ENCODE measurements around the gene SYNM. TPM values are rescaled to one million over a fixed set of nuclear protein-coding genes. Genes with fewer than 3 reads are reported as not detected.

SYNM gene
- total and polyA plus RNA-seq, 2 of the 8 experiments (the other 6 are each of a cell fraction or from before 2014, with no cell fraction given): 0.89 to 2.0 TPM

DNA sequence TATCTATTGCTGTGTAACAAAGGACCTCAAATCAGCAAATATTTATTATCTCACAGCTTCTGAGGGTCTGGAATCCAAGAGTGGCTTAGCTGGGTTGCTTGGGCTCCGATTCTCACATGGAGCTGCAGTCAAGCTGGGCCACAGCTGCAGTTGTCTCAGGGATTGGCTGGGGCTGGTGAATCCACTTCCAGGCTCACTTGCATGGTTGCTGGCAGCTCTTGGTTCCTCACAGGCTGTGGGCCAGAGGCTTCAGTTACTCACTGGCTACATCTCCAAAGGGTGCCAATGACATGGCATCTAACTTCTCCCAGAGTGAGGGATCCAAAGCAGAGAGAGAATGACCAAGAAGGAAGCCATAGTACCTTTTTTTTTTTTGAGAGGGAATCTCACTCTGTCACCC is 13.9 kb upstream of the SYNM start:
- Histone ChIP-seq H4K8ac (ENCODE audit: extremely low read depth, insufficient read depth, low read length) (no peak overlapping the region), H3K9me3 (ENCODE audit: insufficient read depth in 2 of 2, low read depth in 1 of 2, low read length in 1 of 2) (no peaks in the 10 kb centered on the region), H3K14ac (ENCODE audit: insufficient read length) (no peak overlapping the region), H2BK20ac (ENCODE audit: low read length) (no peak overlapping the region), H2BK15ac (ENCODE audit: low read length) (no peak overlapping the region), H3K4ac (replicated peaks; ENCODE audit: insufficient read length, low read depth, low read length) (no peak overlapping the region), H2BK12ac (ENCODE audit: low read depth, low read length) (no peak overlapping the region), H3K4me3 (ENCODE audit: extremely low read depth in 1 of 4, insufficient read depth in 2 of 4, low read depth in 3 of 4, low read length in 4 of 4) (no peak overlapping the region), H2AFZ (ENCODE audit: low read length) (no peak overlapping the region), H3K56ac (replicated peaks; ENCODE audit: insufficient read length, low read depth, low read length) (no peak overlapping the region), H4K5ac (ENCODE audit: insufficient read length, low read depth, low read length) (no peak overlapping the region), H3K23me2 (ENCODE audit: low read depth, low read length) (no peaks in the 10 kb centered on the region), H2BK120ac (replicated peaks; ENCODE audit: low read depth, low read length) (no peak overlapping the region), H3K4me2 (ENCODE audit: insufficient read depth in 1 of 2, low read depth in 2 of 2, low read length in 2 of 2) (no peak overlapping the region), H4K20me1 (replicated peaks in 1 of 2; ENCODE audit: control insufficient read depth in 1 of 2, insufficient read depth in 2 of 2, low read length in 2 of 2) (no peaks in the 10 kb centered on the region), H3K23ac (ENCODE audit: insufficient read length) (no peak overlapping the region), H2AK5ac (ENCODE audit: low read depth, low read length) (no peak overlapping the region), H2BK5ac (ENCODE audit: low read depth, low read length) (no peak overlapping the region), H3K4me1 (replicated peaks in 1 of 4; ENCODE audit: control insufficient read depth in 3 of 4, insufficient read depth in 4 of 4, low read length in 3 of 4) (peaks cover 0 to 9% (median 4%) of the 10 kb centered on the region in 4 experiments; a peak in 5 of 7 replicates), H3K9ac (replicated peaks in 1 of 4; ENCODE audit: extremely low read depth in 1 of 4, low read depth in 3 of 4, low read length in 3 of 4) (no peak overlapping the region), H3K79me2 (ENCODE audit: control insufficient read depth in 1 of 2, insufficient read depth in 2 of 2, low read length in 2 of 2) (no peaks in the 10 kb centered on the region), H3K79me1 (ENCODE audit: low read depth, low read length) (no peaks in the 10 kb centered on the region), H3K18ac (ENCODE audit: extremely low read depth, low read length) (no peak overlapping the region), H4K91ac (replicated peaks; ENCODE audit: insufficient read length, low read length) (peak overlapping the region; percentile 54), H3K27ac (ENCODE audit: low read depth, low read length) (no peak overlapping the region), H3K27me3 (replicated peaks in 1 of 4; ENCODE audit: control insufficient read depth in 3 of 4, extremely low read depth in 1 of 4, insufficient read depth in 3 of 4, low read length in 3 of 4) (no peaks in the 10 kb centered on the region), H3K36me3 (ENCODE audit: control insufficient read depth in 2 of 4, insufficient read depth in 4 of 4, low read length in 3 of 4) (no peaks in the 10 kb centered on the region)
- ChIA-PET CTCF (ENCODE audit: partially characterized antibody) (interaction anchor here (0.6 to 4.6 kb wide), 7 partner anchors 10 to 572 kb away, joined by 3 to 25 read pairs (median 5); partner anchors contain the start of gene SYNM), POLR2A (ENCODE audit: partially characterized antibody) (no interaction called here)
- WGBS, 2 experiments (ENCODE audit: extremely low coverage in 1 of 2, insufficient coverage in 1 of 2, insufficient read length in 1 of 2, insufficient replicate concordance in 2 of 2, low coverage in 1 of 2, low lambda C conversion rate in 2 of 2, missing lambda C conversion rate in 1 of 2): 82% methylated on average over 1 of the region's 1 CpG; no CpG with 5 or more reads in 1 of the 2 experiments
- FAIRE-seq: no peak
- no peak for DNase-seq (ENCODE audit: low read depth in 1 of 2, low spot score in 2 of 2)
- TF ChIP-seq CBX8 (IDR thresholded peaks at IDR 0.05; ENCODE audit: borderline replicate concordance, low read depth, low read length) (no peak), HDAC2 (IDR thresholded peaks at IDR 0.05; ENCODE audit: borderline replicate concordance in 1 of 2, low read depth in 2 of 2, low read length in 2 of 2) (no peak), POLR2AphosphoS5 (IDR thresholded peaks at IDR 0.05; ENCODE audit: low read depth, low read length) (no peak), GABPA (IDR thresholded peaks at IDR 0.05; ENCODE audit: borderline replicate concordance, insufficient read depth, low read length) (no peak), CTBP2 (IDR thresholded peaks at IDR 0.05; ENCODE audit: borderline replicate concordance, insufficient read depth, insufficient read length, low read length) (no peak), TAF7 (optimal IDR thresholded peaks at IDR 0.05; ENCODE audit: borderline replicate concordance, low read depth, low read length) (no peak)
